NCI-H226 (cell line): Measurements from ENCODE around the gene ENDOG.
"Not testable (repeated sequence)": the region's sequence is repeated elsewhere in the genome, so short reads cannot be mapped to it uniquely, and the experiment has no call there.

Experiments used
- DNase-seq: peaks from one replicate; pipeline ENCODE4 v3.0.0-alpha.2; 2015

Gene ENDOG

DNA sequence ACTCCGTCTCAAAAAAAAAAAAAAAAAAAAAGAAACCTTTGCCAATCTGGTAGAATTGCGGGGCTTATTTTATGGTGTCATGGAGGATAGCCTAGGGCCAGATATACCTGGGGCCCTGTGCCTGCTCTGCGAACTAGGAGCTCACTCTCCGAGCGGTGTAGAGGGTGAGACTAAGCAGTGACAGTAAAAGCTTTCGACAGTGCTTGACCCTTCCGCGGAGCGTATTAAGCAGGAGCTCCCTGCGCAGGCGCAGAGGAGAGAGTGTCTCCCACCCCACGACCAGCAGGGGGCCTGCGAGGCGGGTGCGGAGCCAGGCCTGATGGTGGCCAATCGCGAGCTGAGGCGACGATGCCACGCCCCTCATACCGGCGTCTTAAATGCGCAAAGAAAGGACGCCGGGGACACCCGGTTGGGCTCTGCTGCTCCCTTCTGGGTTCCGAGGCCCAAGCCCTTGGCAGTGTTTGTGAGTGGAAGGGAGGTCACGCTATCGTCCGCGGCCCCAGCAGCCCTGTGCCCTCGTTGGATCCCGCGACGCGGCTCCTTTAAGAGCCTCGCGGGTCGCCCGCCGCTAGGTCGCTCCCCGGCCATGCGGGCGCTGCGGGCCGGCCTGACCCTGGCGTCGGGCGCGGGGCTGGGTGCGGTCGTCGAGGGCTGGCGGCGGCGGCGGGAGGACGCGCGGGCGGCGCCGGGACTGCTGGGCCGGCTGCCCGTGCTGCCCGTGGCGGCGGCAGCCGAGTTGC lies at the start of gene ENDOG:
TSS of gene ENDOG (plus strand) at position 402 of the 740 bp plus-strand sequence. CDS start at position 587, 185 bp downstream.
- peak; percentile 87 for DNase-seq

DNA sequence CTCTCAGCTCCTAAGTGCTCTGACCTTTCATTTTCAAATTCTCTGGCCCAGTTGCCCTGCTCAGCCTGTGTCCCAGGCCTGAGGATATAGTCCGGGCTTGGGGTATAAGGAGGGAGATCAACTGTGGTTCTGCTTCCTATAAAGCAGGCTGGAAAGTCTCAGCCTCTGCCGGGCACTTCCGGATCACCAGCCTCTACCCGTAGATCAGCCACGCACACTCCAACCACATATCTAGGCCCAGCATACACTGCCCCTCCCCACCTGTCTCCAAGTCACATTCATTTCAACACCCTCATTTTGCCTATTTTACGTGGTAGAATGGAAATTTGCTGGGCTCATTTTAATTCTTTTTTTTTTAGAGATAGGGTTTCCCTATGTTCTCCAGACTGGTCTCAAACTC lies 49.7 kb upstream of the ENDOG start:
- DNase-seq, result no peak

DNA sequence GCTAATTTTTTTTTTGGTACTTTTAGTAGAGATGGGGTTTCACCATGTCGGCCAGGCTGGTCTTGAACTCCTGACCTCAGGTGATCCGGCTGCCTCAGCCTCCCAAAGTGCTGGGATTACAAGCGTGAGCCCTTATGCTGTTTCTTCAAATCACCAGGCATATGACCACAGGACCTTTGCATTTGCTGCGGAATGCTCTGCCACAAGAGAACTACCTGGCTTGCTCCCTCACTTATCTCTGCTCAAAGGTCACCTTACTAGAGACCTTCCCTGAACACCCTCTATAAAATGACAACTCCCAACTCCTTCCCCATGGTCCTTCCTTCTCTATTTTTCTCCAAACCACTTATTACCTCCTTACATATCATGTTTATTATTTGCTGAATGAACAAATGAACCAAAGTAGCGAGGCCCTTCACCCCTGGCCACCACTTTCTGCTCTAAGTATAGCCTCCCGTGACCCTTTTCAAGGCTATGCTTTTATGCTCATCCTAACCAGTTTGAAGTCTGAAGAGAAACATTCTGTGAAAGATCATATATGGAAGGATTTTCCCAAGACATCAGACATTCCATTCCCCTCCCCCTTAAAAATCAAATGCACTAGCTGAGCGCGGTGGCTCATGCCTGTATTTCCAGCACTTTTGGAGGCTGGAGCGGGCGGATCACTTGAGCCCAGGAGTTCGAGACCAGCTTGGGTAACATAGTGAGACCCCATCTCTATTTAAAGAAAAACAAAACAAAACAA lies 47.8 kb upstream of the ENDOG start:
- no peak for DNase-seq

DNA sequence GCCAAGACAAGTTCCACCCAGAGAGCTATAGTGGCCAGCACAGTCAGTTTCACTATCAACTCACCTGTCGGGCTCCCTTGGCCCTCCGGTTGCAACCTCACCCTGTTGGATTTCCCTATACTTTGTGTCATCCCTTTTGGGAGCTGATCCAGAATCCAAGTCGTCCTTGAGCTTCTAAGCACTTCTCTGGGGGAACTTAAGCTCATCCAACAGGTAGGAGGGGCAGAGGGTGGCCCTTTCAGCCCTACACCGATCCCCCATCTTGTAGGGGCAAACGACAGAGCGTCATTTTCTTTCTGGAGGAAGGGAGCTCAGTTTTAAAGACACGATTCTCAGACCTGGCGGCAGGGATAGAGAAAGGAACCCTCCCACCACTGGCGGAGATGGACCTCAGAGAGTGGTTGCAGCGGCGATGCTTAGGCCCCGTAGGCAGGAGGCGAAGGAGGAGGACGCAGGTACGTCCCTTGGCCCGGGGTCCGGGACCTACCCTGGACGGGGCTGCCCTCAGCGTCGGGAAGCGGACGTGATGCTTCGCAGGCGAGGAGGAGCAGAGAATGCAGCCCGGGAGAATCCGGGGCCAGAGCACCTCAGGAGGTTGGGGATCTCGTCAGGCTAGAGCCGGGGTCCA lies 47.1 kb upstream of the ENDOG start:
- DNase-seq, result no peak

DNA sequence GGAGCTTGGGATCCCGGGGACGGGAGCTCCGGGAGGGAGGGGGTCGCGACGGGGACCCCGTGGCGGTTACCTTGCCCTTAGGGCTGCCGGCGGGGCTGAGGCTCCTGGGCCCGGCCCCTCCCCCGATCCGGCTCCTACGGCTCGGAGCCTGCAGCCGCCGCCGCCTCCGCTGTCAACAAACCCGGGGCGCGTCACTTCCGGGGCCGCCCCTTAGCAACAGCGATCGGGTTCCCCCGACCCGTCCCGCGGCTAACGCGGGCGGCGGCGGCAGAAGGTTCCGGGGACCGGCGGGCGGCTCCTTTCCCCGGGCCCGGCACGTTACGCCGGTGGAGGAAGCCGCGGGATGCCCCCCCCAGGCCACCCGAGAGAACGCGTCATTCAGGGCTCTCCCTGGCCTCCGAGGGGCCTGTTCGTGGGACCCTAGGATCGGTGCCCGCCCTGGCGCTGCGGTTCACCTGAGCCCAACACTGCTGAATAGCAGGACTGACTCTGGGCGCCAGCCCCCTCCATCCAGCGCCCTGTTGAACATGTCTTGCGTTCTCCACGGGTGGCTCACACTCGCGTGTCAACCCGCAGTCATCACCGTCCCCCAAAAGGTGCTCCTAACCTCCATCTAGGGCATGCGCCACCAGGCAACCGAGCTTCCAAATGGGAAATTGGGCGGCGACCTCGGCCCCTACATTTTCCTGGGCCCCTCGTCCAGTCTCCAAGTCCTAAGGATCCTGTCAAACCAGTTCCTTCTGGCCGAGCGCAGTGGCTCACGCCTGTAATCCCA lies 46.4 kb upstream of the ENDOG start, which contains the start of gene ZER1:
TSS of gene ZER1 (minus strand) at position 183 of the 775 bp plus-strand sequence. CDS start 16,362 bp downstream, outside the sequence.
- peak; percentile 79 for DNase-seq

DNA sequence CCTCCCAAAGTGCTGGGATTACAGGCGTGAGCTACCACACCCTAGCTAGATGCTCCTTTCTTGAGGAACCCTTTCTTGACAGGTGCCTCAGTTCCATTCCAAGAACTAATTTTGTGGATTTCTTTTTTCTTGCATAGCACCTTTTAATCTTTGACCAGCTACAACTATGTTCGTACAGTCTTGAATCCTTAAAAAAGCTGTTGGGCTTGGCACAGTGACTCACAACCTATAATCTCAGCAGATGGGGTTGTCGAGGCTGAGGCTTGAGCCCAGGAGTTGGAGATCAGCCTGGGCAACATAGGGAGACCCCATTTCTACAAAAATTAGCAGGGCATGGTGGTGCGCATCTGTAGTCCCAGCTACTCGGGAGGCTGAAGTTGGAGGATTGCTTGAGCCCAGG lies 45.3 kb upstream of the ENDOG start:
- DNase-seq, result no peak

DNA sequence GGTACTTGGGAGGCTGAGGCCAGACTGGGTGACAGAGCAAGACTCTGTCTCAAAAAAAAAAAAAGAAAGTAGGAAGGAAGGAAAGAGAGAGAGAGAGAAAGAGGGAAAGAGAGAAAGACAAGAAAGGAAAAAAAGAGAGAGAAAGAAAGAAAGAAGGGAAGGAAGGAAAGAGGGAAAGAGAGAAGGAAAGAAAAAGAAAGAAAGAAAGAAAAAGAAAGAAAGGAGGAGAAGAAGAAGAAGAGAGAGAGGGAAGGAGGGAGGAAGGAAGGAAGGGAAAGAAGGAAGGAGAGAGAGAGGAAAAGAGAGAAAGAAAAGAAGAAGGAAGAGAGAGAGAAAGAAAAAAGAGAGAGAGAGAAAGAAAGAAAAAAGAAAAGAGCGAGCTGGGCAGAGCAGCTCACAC lies 43.5 kb upstream of the ENDOG start:
- DNase-seq, result no peak

- not testable (repeated sequence) for DNase-seq
Observed at GRCh38 chr9:128780093-128780492, 38.2 kb upstream of the ENDOG start.

GRCh38 chr9:128781187-128782070 lies 36.9 kb upstream of the ENDOG start:
- no peak for DNase-seq

- no peak for DNase-seq
Observed at GRCh38 chr9:128782669-128783068, 35.6 kb upstream of the ENDOG start.

GRCh38 chr9:128785427-128785826 lies 32.9 kb upstream of the ENDOG start:
- no peak for DNase-seq

DNA sequence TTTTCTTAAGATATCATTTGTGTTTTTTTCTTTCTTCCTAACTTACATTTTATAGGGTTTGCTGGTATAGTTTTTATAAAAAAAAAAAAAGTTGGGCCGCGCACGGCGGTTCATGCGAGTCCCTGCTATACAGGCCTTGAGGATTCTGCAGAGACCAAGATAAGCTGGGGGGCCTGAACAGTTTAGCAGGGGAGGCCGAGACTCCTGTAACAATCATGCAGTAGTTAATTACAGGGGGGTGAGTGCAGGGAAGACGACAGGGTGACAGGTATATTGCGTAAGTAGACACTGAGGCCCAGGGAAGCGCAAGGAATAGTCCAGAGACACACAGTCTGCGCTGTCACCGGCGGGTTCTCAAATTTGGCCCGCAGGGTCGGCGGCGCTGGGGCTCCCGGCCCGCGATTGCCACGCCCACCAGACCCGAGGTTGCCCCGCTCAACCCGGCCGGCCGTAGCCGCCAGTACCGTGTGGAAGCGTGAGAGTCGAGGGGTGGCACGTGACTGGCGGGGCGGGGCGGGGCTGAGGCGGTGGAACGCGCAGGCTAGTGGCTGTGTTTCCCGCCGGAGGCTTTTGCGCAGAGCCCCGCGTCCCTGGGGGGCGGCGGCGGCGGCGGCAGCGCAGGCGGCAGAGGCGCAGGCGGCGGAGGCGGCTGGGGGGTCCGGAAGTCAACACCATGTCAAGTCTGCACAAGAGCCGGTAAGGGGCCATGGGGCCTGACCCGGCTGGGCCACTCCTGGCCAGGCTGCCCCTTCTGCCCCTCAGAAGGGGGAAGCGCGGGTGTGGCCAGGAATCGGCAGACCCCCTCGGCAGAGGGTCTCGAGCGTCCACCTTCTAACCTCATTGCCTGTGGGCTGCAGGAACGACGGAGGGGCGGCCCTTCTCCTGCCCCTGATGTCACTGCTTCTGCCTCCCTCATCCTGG lies 31.4 kb upstream of the ENDOG start, which contains the start of gene TBC1D13:
TSS of gene TBC1D13 (plus strand) at position 573 of the 921 bp plus-strand sequence. CDS start at position 674, 101 bp downstream.
- peak; percentile 71 for DNase-seq

GRCh38 chr9:128787659-128788058 lies 30.6 kb upstream of the ENDOG start:
- DNase-seq, result no peak

DNA sequence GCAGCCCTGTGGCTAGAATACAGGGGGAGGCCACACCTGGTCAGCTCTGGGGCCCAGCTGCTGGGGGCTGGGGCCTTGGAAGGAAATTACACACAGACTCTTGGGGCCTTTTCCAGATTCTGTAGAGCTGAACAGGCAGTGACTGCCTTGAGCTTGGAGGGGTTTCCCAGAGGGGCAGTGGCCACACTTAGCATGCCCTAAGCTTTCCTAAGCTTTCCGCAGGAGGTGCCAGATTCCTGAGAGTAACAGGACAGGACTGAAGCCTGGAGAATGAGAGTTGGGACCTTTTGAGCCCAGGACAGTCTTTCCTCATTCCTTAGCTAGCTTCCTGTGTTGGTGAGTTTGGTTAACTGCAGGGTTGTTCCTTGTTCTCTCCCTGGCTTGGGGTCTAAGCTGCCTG lies 29.9 kb upstream of the ENDOG start:
- no peak for DNase-seq

DNA sequence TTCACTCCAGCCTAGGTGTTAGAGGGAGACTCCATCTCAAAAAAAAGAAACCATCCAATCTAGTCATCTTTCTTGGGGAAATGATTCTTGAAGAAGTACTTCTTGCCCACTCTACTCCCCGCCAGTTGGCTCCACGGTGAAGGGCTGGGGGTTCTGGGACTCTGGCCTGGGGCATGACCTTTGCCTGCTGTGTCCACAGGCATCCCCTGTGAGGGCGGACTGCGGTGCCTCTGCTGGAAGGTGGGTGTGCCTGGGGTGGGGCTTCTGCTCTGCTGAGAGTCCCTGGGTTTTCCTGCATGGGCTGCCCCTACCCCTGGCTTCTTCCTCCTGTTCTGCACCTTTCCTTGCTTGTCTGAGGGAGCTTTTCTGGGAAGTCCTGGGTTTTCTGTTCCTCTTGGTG lies 27.8 kb upstream of the ENDOG start:
- DNase-seq, result no peak

DNA sequence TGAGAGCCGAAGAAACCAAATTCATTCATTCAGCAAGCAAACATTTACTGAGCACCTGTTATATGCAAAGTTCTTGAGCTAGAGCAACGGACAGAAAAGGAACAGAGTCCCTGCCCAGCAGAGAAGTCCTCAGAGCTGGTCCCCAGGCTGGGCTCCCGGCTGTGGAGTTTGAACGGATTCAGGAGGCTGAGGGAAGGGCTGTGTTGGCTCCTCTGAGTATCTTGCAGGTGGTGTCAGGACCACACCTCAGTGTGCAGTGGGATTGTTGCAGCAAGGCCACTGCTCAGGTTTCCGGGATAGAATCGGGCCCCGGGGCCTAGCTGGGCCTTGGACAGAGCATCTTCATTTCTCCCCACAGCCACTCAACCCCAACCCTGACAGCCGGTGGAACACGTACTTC lies 26.2 kb upstream of the ENDOG start:
- DNase-seq, result no peak

DNA sequence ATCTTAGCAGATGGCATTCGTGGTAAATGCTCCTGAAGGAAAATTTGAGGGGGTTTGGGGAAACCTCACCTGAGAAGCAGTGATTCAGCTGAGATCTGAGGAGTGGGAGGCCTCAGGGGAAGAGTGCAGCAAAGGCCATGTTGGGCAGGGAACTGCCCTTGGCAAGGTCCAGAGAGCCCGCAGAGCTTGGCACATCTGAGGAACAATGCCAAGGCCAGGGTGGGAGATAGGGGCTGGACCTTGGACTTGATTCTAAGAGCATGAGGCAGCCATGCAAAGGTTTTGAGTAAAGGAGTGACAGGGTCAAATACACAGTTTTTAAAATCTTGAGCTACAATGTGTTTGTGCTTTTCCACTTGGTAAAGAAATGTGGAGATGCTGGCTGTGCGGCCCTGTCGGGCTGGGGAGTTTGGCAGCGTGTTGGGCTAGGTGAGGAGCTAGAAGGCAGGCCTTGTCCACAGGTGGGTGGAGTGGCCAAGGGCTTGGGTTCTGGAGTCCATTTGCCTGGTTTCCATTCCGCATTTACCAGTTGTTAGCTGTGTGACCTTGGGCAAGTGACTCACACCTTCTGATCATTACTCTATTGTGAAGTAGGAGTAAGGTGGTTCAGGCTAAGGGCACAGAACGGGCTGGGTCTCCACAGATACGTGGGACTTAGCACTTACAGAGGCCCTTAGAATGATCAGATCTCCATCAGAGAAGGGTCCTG lies 25.2 kb upstream of the ENDOG start:
- DNase-seq, result no peak

GRCh38 chr9:128794961-128795360 lies 23.3 kb upstream of the ENDOG start:
- not testable (repeated sequence) for DNase-seq

DNA sequence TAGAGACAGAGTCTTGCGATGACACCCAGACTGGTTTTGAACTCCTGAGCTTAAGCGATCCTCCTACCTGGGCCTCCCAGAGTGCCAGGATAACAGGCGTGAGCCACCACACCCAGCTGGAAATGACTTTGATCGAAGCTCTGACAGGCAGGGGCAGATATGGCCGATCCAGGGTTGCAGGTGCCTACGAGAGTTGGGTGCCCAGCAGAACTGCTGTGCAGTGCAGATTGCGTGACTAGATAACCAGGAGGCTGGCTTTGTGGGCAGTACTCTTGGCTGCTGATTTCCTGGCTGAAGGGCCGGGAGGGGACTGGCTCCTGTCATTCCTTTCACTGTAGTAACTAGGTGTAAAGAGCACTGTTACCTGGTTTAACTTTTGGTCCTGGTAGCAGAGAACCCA lies 19.4 kb upstream of the ENDOG start:
- no peak for DNase-seq

- DNase-seq, result no peak
Observed at GRCh38 chr9:128800061-128800460, 18.2 kb upstream of the ENDOG start.
